GM23338 (cell line): Measurements from ENCODE around the gene NME4. TPM values are rescaled to one million over a fixed set of nuclear protein-coding genes. Genes with fewer than 3 reads are reported as not detected.

ENCODE experiments used
- ATAC-seq: fragments of 200-7000 bp; cut with Tn5 transposase; 3 replicates; pipeline ENCODE4 v1.9.1; 2020
- DNase-seq: peaks from one replicate; pipeline ENCODE4 v3.0.0-alpha.2; 2015; ENCODE audit warnings: low spot score
- H2AFZ ChIP-seq: fragments of 200-600 bp; sonication (generic); 2 replicates; pipeline ENCODE4 v1.8.0; 2016; ENCODE audit warnings: antibody characterized with exemption, mild to moderate bottlenecking, moderate library complexity
- H3F3A ChIP-seq: fragments of 200-600 bp; sonication (generic); replicated peaks from 2 replicates; pipeline ENCODE4 v1.8.0; 2017; ENCODE audit warnings: antibody characterized with exemption, mixed run types, low read depth
- H3K27ac ChIP-seq: fragments of 200-600 bp; sonication (generic); 2 replicates; pipeline ENCODE4 v1.6.1; 2016; ENCODE audit warnings: low read depth
- H3K27me3 ChIP-seq: fragments of 200-600 bp; sonication (generic); 2 replicates; pipeline ENCODE4 v1.8.0; 2016; ENCODE audit warnings: mild to moderate bottlenecking, mixed run types, moderate library complexity; ENCODE audit not compliant: insufficient read depth
- H3K36me3 ChIP-seq: fragments of 200-600 bp; sonication (generic); 2 replicates; pipeline ENCODE4 v1.8.0; 2016; ENCODE audit warnings: mild to moderate bottlenecking; ENCODE audit not compliant: insufficient read depth
- H3K4me1 ChIP-seq: fragments of 200-600 bp; sonication (generic); 2 replicates; pipeline ENCODE4 v1.8.0; 2016; ENCODE audit warnings: mild to moderate bottlenecking, moderate library complexity; ENCODE audit not compliant: insufficient read depth
- H3K4me2 ChIP-seq: fragments of 200-600 bp; sonication (generic); 2 replicates; pipeline ENCODE4 v1.7.1; 2017; ENCODE audit warnings: mixed run types
- H3K4me3 ChIP-seq: fragments of 200-600 bp; sonication (generic); 2 replicates; pipeline ENCODE4 v1.6.1; 2016; ENCODE audit warnings: mixed run types
- H3K79me2 ChIP-seq: fragments of 200-600 bp; sonication (generic); replicated peaks from 2 replicates; pipeline ENCODE4 v1.8.0; 2017; ENCODE audit warnings: mild to moderate bottlenecking; ENCODE audit not compliant: insufficient read depth
- H3K9me2 ChIP-seq: fragments of 200-600 bp; sonication (generic); 2 replicates; pipeline ENCODE4 v1.8.0; 2017; ENCODE audit not compliant: insufficient read depth
- H4K20me1 ChIP-seq: fragments of 200-600 bp; sonication (generic); replicated peaks from 2 replicates; pipeline ENCODE4 v1.8.0; 2017; ENCODE audit warnings: mild to moderate bottlenecking; ENCODE audit not compliant: insufficient read depth
- H3K27ac Mint-ChIP-seq: 2 replicates; pipeline ENCODE4 v1.8.0; 2020; ENCODE audit warnings: inconsistent platforms, mild to moderate bottlenecking, moderate library complexity, mixed read lengths
- H3K27me3 Mint-ChIP-seq: 3 replicates; pipeline ENCODE4 v1.8.0; 2022; ENCODE audit warnings: low read depth, mild to moderate bottlenecking, moderate library complexity, mixed read lengths, inconsistent platforms; ENCODE audit not compliant: insufficient read depth, poor library complexity
- H3K36me3 Mint-ChIP-seq: 3 replicates; pipeline ENCODE4 v1.8.0; 2021; ENCODE audit warnings: low read depth, mild to moderate bottlenecking, inconsistent platforms, moderate library complexity, mixed read lengths
- H3K4me1 Mint-ChIP-seq: 3 replicates; pipeline ENCODE4 v1.8.0; 2020; ENCODE audit warnings: mild to moderate bottlenecking, inconsistent platforms, mixed read lengths
- H3K4me3 Mint-ChIP-seq: 3 replicates; pipeline ENCODE4 v1.8.0; 2021; ENCODE audit warnings: moderate library complexity, mild to moderate bottlenecking, inconsistent platforms, mixed read lengths
- H3K9me3 Mint-ChIP-seq: 3 replicates; pipeline ENCODE4 v1.8.0; 2020; ENCODE audit warnings: moderate library complexity, mild to moderate bottlenecking, inconsistent platforms, mixed read lengths
- CREB1 ChIP-seq: fragments of 250-450 bp; sonication (Bioruptor Pico); IDR thresholded peaks from 2 replicates; pipeline ENCODE4 v1.5.0; 2020; ENCODE audit warnings: low read depth, mild to moderate bottlenecking, moderate library complexity
- CTCF ChIP-seq, 2 experiments: fragments of 200-600 bp in 1 of 2; sonication (generic) in 1 of 2; conservative IDR thresholded peaks; 2 replicates each; pipeline versions ENCODE4 v1.5.1 to v1.6.1; 2016 to 2017; ENCODE audit warnings: antibody characterized with exemption in 2 of 2, low read depth in 2 of 2, mild to moderate bottlenecking in 2 of 2, moderate library complexity in 1 of 2
- ETS1 ChIP-seq: IDR thresholded peaks from 2 replicates; pipeline ENCODE4 v1.6.1; 2016; ENCODE audit warnings: antibody characterized with exemption
- POLR2AphosphoS5 ChIP-seq: IDR thresholded peaks from 2 replicates; pipeline ENCODE4 v1.6.1; 2016; ENCODE audit warnings: antibody characterized with exemption, low read depth
- ZNF331 ChIP-seq: fragments of 250-450 bp; sonication (Bioruptor Pico); IDR thresholded peaks from 2 replicates; pipeline ENCODE4 v1.5.0; 2020; ENCODE audit warnings: low read depth, mild to moderate bottlenecking, moderate library complexity
- polyA plus RNA-seq: library from polyadenylated mRNA; unstranded; fragments of >200 nt; fragmentation: Nextera tagmentation; extraction: Ambion mirVana; gene quantifications from 2 replicates; pipeline ENCODE4 v1.2.1, GENCODE V29; 2016
- total RNA-seq: library from RNA; depleted of rRNA; stranded (reverse); fragments of >200 nt; shearing (Covaris generic); gene quantifications from 2 replicates; pipeline ENCODE4 v1.2.3, GENCODE V29; 2014

NME4 gene
- total and polyA plus RNA-seq, 2 experiments from 2014 or later = 249 to 511 TPM

GRCh38 chr16:381012-381788 is 15.8 kb upstream of the NME4 start:
- H3K4me3 Mint-ChIP-seq = peak overlapping the region; percentile 83
- H3K27ac Mint-ChIP-seq = no peak overlapping the region
- H3K36me3 Mint-ChIP-seq = peaks cover 10% of the 10 kb centered on the region; the same call in 2 of the 3 replicates
- H3K79me2 ChIP-seq = peaks cover 29% of the 10 kb centered on the region
- ATAC-seq (peak; percentile 4), DNase-seq (peak; percentile 59)
- no peak overlapping the region for H2AFZ ChIP-seq
- no peaks in the 10 kb centered on the region for H3K27me3 ChIP-seq
- H3K4me3 ChIP-seq = peak overlapping the region; percentile 95
- peaks cover 5% of the 10 kb centered on the region for H4K20me1 ChIP-seq
- no peak overlapping the region for H3K27ac ChIP-seq
- peaks cover 32% of the 10 kb centered on the region for H3F3A ChIP-seq
- TF ChIP-seq CTCF (conservative IDR thresholded peaks at IDR 0.05; ENCODE audit: low read depth in 2 of 2) = 0 out of 4 replicates have a peak, but pooled peaks of 1 of the 2 experiments have one; percentile 1
- TF ChIP-seq ETS1 = peak; percentile 60
- no peak for TF ChIP-seq ZNF331 (CRISPR knock-in tag)
- peaks cover 38% of the 10 kb centered on the region for H3K4me1 ChIP-seq
- H3K4me2 ChIP-seq = peak overlapping the region; percentile 90
- H3K36me3 ChIP-seq = peaks cover 3% of the 10 kb centered on the region; the same call in 1 of the 2 replicates
- peaks cover 30% of the 10 kb centered on the region for H3K27me3 Mint-ChIP-seq
- H3K4me1 Mint-ChIP-seq = peaks cover 28% of the 10 kb centered on the region
- no peaks in the 10 kb centered on the region; the same call in 2 of the 3 replicates for H3K9me3 Mint-ChIP-seq
- H3K9me2 ChIP-seq = no peaks in the 10 kb centered on the region

GRCh38 chr16:381789-382717 is 14.9 kb upstream of the NME4 start, which contains the start of gene PGAP6:
TSS of gene PGAP6 (minus strand) at chr16:381978. CDS start at chr16:381821, 157 bp downstream.
- Histone ChIP-seq H3F3A (peaks cover 37% of the 10 kb centered on the region), H3K79me2 (peaks cover 29% of the 10 kb centered on the region), H3K4me3 (peak within 1 kb of the TSS; percentile 95), H3K4me1 (peaks cover 42% of the 10 kb centered on the region), H3K4me2 (peak within 1 kb of the TSS; percentile 90), H3K36me3 (no peaks in the 10 kb centered on the region), H3K9me2 (no peaks in the 10 kb centered on the region), H3K27ac (peak within 1 kb of the TSS; percentile 98), H2AFZ (no peak within 1 kb of the TSS), H3K27me3 (no peaks in the 10 kb centered on the region), H4K20me1 (peaks cover 5% of the 10 kb centered on the region)
- no peaks in the 10 kb centered on the region; the same call in 2 of the 3 replicates for H3K9me3 Mint-ChIP-seq
- H3K27me3 Mint-ChIP-seq = peaks cover 36% of the 10 kb centered on the region
- peaks cover 15% of the 10 kb centered on the region; the same call in 2 of the 3 replicates for H3K36me3 Mint-ChIP-seq
- peak within 1 kb of the TSS; percentile 93; the same call in 1 of the 2 replicates for H3K27ac Mint-ChIP-seq
- H3K4me3 Mint-ChIP-seq = peak within 1 kb of the TSS; percentile 87
- peaks cover 35% of the 10 kb centered on the region for H3K4me1 Mint-ChIP-seq
- ATAC-seq = no peak
- TF ChIP-seq POLR2AphosphoS5 (peak; percentile 60), CREB1 (CRISPR knock-in tag) (no peak)
- DNase-seq = peak; percentile 71
